HEK293 (cell line): ENCODE measurements around the gene GAPDHS.
A peak's percentile ranks its signal among the peaks of the same experiment; 100 is the strongest.

ENCODE experiments used
- GLIS1 ChIP-seq: fragments of 450-650 bp; formaldehyde crosslinking; IDR thresholded peaks from 2 replicates; pipeline ENCODE4 v1.5.1; 2016; ENCODE audit warnings: missing biosample characterization, missing genetic modification characterization
- KLF7 ChIP-seq: fragments of 450-650 bp; formaldehyde crosslinking; IDR thresholded peaks from 2 replicates; pipeline ENCODE4 v1.5.1; 2016; ENCODE audit warnings: missing biosample characterization, missing genetic modification characterization, borderline replicate concordance
- PRDM10 ChIP-seq: fragments of 450-650 bp; formaldehyde crosslinking; IDR thresholded peaks from 2 replicates; pipeline ENCODE4 v1.5.1; 2016; ENCODE audit warnings: missing biosample characterization, missing genetic modification characterization
- PRDM2 ChIP-seq: fragments of 450-650 bp; formaldehyde crosslinking; IDR thresholded peaks from 2 replicates; pipeline ENCODE4 v1.5.1; 2016; ENCODE audit warnings: missing biosample characterization, missing genetic modification characterization, borderline replicate concordance
- REST ChIP-seq: fragments of 450-650 bp; formaldehyde crosslinking; IDR thresholded peaks from 2 replicates; pipeline ENCODE4 v1.5.1; 2016; ENCODE audit warnings: missing biosample characterization, missing genetic modification characterization
- SCRT2 ChIP-seq: fragments of 450-650 bp; formaldehyde crosslinking; IDR thresholded peaks from 2 replicates; pipeline ENCODE4 v1.5.1; 2016; ENCODE audit warnings: missing biosample characterization, missing genetic modification characterization
- TRIM28 ChIP-seq: IDR thresholded peaks from 2 replicates; pipeline ENCODE4 v1.6.1; 2011; ENCODE audit warnings: low read length, control low read depth, borderline replicate concordance
- ZEB2 ChIP-seq: fragments of 450-650 bp; formaldehyde crosslinking; IDR thresholded peaks from 2 replicates; pipeline ENCODE4 v1.5.1; 2016; ENCODE audit warnings: missing biosample characterization, missing genetic modification characterization
- ZNF26 ChIP-seq: fragments of 450-650 bp; formaldehyde crosslinking; IDR thresholded peaks from 2 replicates; pipeline ENCODE4 v1.5.1; 2016; ENCODE audit warnings: missing biosample characterization, missing genetic modification characterization
- ZNF266 ChIP-seq: fragments of 450-650 bp; formaldehyde crosslinking; IDR thresholded peaks from 2 replicates; pipeline ENCODE4 v1.5.1; 2016; ENCODE audit warnings: missing biosample characterization, missing genetic modification characterization, low read depth
- ZNF311 ChIP-seq: fragments of 450-650 bp; formaldehyde crosslinking; IDR thresholded peaks from 2 replicates; pipeline ENCODE4 v1.5.1; 2017; ENCODE audit warnings: missing biosample characterization, missing genetic modification characterization, borderline replicate concordance
- ZNF362 ChIP-seq: fragments of 450-650 bp; formaldehyde crosslinking; IDR thresholded peaks from 2 replicates; pipeline ENCODE4 v1.5.1; 2016; ENCODE audit warnings: missing biosample characterization, missing genetic modification characterization
- ZNF394 ChIP-seq: fragments of 450-650 bp; formaldehyde crosslinking; IDR thresholded peaks from 2 replicates; pipeline ENCODE4 v1.5.1; 2016; ENCODE audit warnings: missing biosample characterization, missing genetic modification characterization, mild to moderate bottlenecking, moderate library complexity, borderline replicate concordance
- ZNF513 ChIP-seq: fragments of 450-650 bp; IDR thresholded peaks from 2 replicates; pipeline ENCODE4 v1.5.1; 2018; ENCODE audit warnings: missing biosample characterization, missing genetic modification characterization
- ZNF530 ChIP-seq: fragments of 450-650 bp; formaldehyde crosslinking; IDR thresholded peaks from 2 replicates; pipeline ENCODE4 v1.5.1; 2016; ENCODE audit warnings: low read depth, missing biosample characterization, missing genetic modification characterization
- ZNF560 ChIP-seq: fragments of 450-650 bp; formaldehyde crosslinking; IDR thresholded peaks from 2 replicates; pipeline ENCODE4 v1.5.1; 2017; ENCODE audit warnings: missing biosample characterization, missing genetic modification characterization, borderline replicate concordance
- ZNF664 ChIP-seq: fragments of 450-650 bp; formaldehyde crosslinking; IDR thresholded peaks from 2 replicates; pipeline ENCODE4 v1.5.1; 2016; ENCODE audit warnings: missing biosample characterization, missing genetic modification characterization
- ZNF670 ChIP-seq: fragments of 450-650 bp; formaldehyde crosslinking; IDR thresholded peaks from 2 replicates; pipeline ENCODE4 v1.5.1; 2016; ENCODE audit warnings: missing biosample characterization, missing genetic modification characterization, low read depth
- ZNF76 ChIP-seq: fragments of 450-650 bp; formaldehyde crosslinking; IDR thresholded peaks from 2 replicates; pipeline ENCODE4; 2016; ENCODE audit warnings: low read depth, missing biosample characterization, missing genetic modification characterization, borderline replicate concordance
- ZNF768 ChIP-seq: fragments of 450-650 bp; formaldehyde crosslinking; IDR thresholded peaks from 2 replicates; pipeline ENCODE4 v1.5.1; 2018; ENCODE audit warnings: missing biosample characterization, mild to moderate bottlenecking, missing genetic modification characterization
- ZSCAN16 ChIP-seq: fragments of 450-650 bp; formaldehyde crosslinking; IDR thresholded peaks from 2 replicates; pipeline ENCODE4 v1.5.1; 2016; ENCODE audit warnings: missing biosample characterization, missing genetic modification characterization

Gene GAPDHS

GRCh38 chr19:35509018-35509652 is 24.1 kb upstream of the GAPDHS start (continued):
- no peak for TF ChIP-seq TRIM28
- TF ChIP-seq ZEB2 (tag by site-specific recombination): peak; percentile 23; the same call in 1 of the 2 replicates
- TF ChIP-seq ZSCAN16 (tag by site-specific recombination): peak; percentile 58; the same call in 1 of the 2 replicates
- TF ChIP-seq ZNF513 (tag by site-specific recombination): no peak
- peak; percentile 96 for TF ChIP-seq PRDM10 (tag by site-specific recombination)
- no peak for TF ChIP-seq ZNF311 (tag by site-specific recombination)
- peak; percentile 86 for TF ChIP-seq ZNF560 (tag by site-specific recombination)
- no peak for TF ChIP-seq ZNF26
- no peak for TF ChIP-seq ZNF266 (tag by site-specific recombination)
- no peak for TF ChIP-seq ZNF664 (tag by site-specific recombination)
- no peak; the same call in 1 of the 2 replicates for TF ChIP-seq ZNF362
- TF ChIP-seq ZNF394 (tag by site-specific recombination): no peak
- TF ChIP-seq KLF7 (tag by site-specific recombination): peak; percentile 63; the same call in 1 of the 2 replicates
- TF ChIP-seq ZNF768: no peak
- peak; percentile 37 for TF ChIP-seq GLIS1 (tag by site-specific recombination)
- peak; percentile 86 for TF ChIP-seq SCRT2 (tag by site-specific recombination)
- TF ChIP-seq ZNF76: peak; percentile 49; the same call in 1 of the 2 replicates
- no peak for TF ChIP-seq ZNF530 (tag by site-specific recombination)
- no peak for TF ChIP-seq PRDM2 (tag by site-specific recombination)
- TF ChIP-seq REST: 0 out of 2 replicates have a peak, but pooled peaks have one; percentile 34
- TF ChIP-seq ZNF670 (tag by site-specific recombination): no peak
